WTC11 (cell line): Measurements from ENCODE around the gene ADD1.

Experiments used
- MYBL2 ChIP-seq: sonication (generic); formaldehyde crosslinking; IDR thresholded peaks from 2 replicates; pipeline ENCODE4 v1.8.1; 2023; ENCODE audit warnings: mild to moderate bottlenecking, moderate library complexity, missing genetic modification reagents
- ZNF396 ChIP-seq: fragments of 250-450 bp; sonication (Bioruptor Pico); IDR thresholded peaks from 2 replicates; pipeline ENCODE4 v1.8.0; 2021; ENCODE audit warnings: mild to moderate bottlenecking, moderate library complexity, borderline replicate concordance
- ZNF423 ChIP-seq: fragments of 250-450 bp; sonication (Bioruptor Pico); IDR thresholded peaks from 2 replicates; pipeline ENCODE4 v2.1.2; 2022; ENCODE audit warnings: mild to moderate bottlenecking, moderate library complexity
- TF ChIP-seq, protein P1 (sequence below): fragments of 200-600 bp; IDR thresholded peaks from 2 replicates; pipeline ENCODE4 v1.8.0; 2022; ENCODE audit warnings: antibody characterized with exemption
- TF ChIP-seq, protein P2 (sequence below): sonication (generic); formaldehyde crosslinking; IDR thresholded peaks from 2 replicates; pipeline ENCODE4 v1.8.1; 2023; ENCODE audit warnings: mild to moderate bottlenecking, missing genetic modification reagents, moderate library complexity
- TF ChIP-seq, protein P3 (sequence below): sonication (generic); formaldehyde crosslinking; IDR thresholded peaks from 2 replicates; pipeline ENCODE4 v1.8.0; 2022; ENCODE audit warnings: mild to moderate bottlenecking, missing genetic modification reagents
- TF ChIP-seq, protein P4 (sequence below): sonication (generic); formaldehyde crosslinking; IDR thresholded peaks from 2 replicates; pipeline ENCODE4 v1.8.1; 2023; ENCODE audit warnings: mild to moderate bottlenecking, missing genetic modification reagents

DNA sequence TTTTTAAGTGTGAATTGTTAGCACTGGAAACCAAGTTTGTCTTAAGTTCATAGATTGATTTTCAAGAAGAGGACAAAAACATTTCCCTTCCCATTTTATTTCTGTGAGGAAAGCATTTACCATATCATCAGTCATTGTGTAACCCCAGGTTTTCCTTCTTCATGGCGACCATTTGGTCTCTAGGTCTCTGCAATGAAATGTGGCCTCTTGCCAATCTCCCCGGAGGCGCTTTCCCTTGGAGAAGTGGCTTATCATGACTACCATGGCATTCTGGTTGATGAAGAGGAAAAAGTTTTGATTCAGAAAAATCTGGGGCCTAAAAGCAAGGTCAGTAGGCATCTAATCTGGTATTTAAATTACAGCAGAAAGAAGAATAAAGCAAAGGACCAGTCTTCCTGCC, 54.4 kb downstream of the ADD1 start:
- TF ChIP-seq, protein P1, sequence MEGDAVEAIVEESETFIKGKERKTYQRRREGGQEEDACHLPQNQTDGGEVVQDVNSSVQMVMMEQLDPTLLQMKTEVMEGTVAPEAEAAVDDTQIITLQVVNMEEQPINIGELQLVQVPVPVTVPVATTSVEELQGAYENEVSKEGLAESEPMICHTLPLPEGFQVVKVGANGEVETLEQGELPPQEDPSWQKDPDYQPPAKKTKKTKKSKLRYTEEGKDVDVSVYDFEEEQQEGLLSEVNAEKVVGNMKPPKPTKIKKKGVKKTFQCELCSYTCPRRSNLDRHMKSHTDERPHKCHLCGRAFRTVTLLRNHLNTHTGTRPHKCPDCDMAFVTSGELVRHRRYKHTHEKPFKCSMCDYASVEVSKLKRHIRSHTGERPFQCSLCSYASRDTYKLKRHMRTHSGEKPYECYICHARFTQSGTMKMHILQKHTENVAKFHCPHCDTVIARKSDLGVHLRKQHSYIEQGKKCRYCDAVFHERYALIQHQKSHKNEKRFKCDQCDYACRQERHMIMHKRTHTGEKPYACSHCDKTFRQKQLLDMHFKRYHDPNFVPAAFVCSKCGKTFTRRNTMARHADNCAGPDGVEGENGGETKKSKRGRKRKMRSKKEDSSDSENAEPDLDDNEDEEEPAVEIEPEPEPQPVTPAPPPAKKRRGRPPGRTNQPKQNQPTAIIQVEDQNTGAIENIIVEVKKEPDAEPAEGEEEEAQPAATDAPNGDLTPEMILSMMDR = no peak
- TF ChIP-seq, protein P2, sequence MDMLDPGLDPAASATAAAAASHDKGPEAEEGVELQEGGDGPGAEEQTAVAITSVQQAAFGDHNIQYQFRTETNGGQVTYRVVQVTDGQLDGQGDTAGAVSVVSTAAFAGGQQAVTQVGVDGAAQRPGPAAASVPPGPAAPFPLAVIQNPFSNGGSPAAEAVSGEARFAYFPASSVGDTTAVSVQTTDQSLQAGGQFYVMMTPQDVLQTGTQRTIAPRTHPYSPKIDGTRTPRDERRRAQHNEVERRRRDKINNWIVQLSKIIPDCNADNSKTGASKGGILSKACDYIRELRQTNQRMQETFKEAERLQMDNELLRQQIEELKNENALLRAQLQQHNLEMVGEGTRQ (CRISPR knock-in tag) = no peak
- TF ChIP-seq ZNF423 (CRISPR knock-in tag) (no peak), ZNF396 (CRISPR knock-in tag) (no peak), MYBL2 (CRISPR knock-in tag) (no peak)
- TF ChIP-seq, protein P3, sequence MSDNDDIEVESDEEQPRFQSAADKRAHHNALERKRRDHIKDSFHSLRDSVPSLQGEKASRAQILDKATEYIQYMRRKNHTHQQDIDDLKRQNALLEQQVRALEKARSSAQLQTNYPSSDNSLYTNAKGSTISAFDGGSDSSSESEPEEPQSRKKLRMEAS (CRISPR knock-in tag) = no peak
- TF ChIP-seq, protein P4, sequence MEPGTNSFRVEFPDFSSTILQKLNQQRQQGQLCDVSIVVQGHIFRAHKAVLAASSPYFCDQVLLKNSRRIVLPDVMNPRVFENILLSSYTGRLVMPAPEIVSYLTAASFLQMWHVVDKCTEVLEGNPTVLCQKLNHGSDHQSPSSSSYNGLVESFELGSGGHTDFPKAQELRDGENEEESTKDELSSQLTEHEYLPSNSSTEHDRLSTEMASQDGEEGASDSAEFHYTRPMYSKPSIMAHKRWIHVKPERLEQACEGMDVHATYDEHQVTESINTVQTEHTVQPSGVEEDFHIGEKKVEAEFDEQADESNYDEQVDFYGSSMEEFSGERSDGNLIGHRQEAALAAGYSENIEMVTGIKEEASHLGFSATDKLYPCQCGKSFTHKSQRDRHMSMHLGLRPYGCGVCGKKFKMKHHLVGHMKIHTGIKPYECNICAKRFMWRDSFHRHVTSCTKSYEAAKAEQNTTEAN (CRISPR knock-in tag) = no peak
